Measurements from ENCODE around the gene CAVIN2.

- TF ChIP-seq CTCF (IDR thresholded peaks at IDR 0.05; ENCODE audit: insufficient read depth, low read length, poor library complexity, severe bottlenecking), result no peak
- no peak for TF ChIP-seq EZH2phosphoT487 (conservative IDR thresholded peaks at IDR 0.05; ENCODE audit: low read length)
These were observed 25.8 kb downstream of the CAVIN2 start for GRCh38 chr2:191821078-191821477.

Measured in SU-DHL-6 (cell line).